Activated B cell treated with CpG ODN at 0.5 μM for 24 hours (primary cell): Measurements from ENCODE around the gene FANCC. TPM values are rescaled to one million over a fixed set of nuclear protein-coding genes. Genes with fewer than 3 reads are reported as not detected.

ENCODE experiments used
- ATAC-seq: fragments of 200-7000 bp; cut with Tn5 transposase; one replicate; pipeline ENCODE4 v1.10.0; 2021; ENCODE audit warnings: low read depth, mild to moderate bottlenecking, moderate library complexity
- CTCF ChIA-PET: fragments of 350-600 bp; sonication (Branson Sonifier 250); formaldehyde crosslinking; loops from one replicate; lab custom pipeline; 2021; ENCODE audit warnings: antibody characterized with exemption; lab: Charles Lee
- POLR2A ChIA-PET: fragments of 350-600 bp; sonication (Branson Sonifier 250); formaldehyde crosslinking; loops from one replicate; lab custom pipeline; 2021; ENCODE audit warnings: antibody characterized with exemption; lab: Charles Lee
- DNase-seq: peaks from one replicate; pipeline ENCODE4 v3.0.0; 2022
- H3K27ac Mint-ChIP-seq: one replicate; pipeline ENCODE4 v1.8.0; 2020; ENCODE audit warnings: mixed read lengths
- H3K27me3 Mint-ChIP-seq: one replicate; pipeline ENCODE4 v1.8.0; 2021; ENCODE audit warnings: mixed read lengths
- H3K36me3 Mint-ChIP-seq: one replicate; pipeline ENCODE4 v1.8.0; 2021; ENCODE audit warnings: low read depth, mixed read lengths
- H3K4me1 Mint-ChIP-seq: one replicate; pipeline ENCODE4 v1.8.0; 2021; ENCODE audit warnings: mixed read lengths
- H3K4me3 Mint-ChIP-seq: one replicate; pipeline ENCODE4 v1.8.0; 2020; ENCODE audit warnings: mild to moderate bottlenecking, mixed read lengths
- H3K9me3 Mint-ChIP-seq: one replicate; pipeline ENCODE4 v1.8.0; 2020; ENCODE audit warnings: mixed read lengths
- CTCF ChIP-seq: fragments of 200-600 bp; IDR thresholded peaks from one replicate; pipeline ENCODE4 v1.8.0; 2022; ENCODE audit warnings: antibody characterized with exemption, mild to moderate bottlenecking
- intact Hi-C: fragments of 100-400 bp; cut with micrococcal nuclease; formaldehyde crosslinking; loops from one replicate; pipeline ENCODE4 v1.15.1; 2024
- total RNA-seq: library from RNA; stranded (reverse); gene quantifications from 2 replicates; pipeline ENCODE4 v1.2.3, GENCODE V29; 2022

FANCC gene
- total RNA-seq, 1 donor from 2014 or later, result 11.4 TPM

GRCh38 chr9:95360866-95361265, 43.4 kb upstream of the FANCC start:
- CTCF ChIA-PET, result no interaction called here
- no peaks in the 10 kb centered on the region for H3K4me1 Mint-ChIP-seq
- DNase-seq (no peak), ATAC-seq (no peak)
- H3K9me3 Mint-ChIP-seq, result no peaks in the 10 kb centered on the region
- POLR2A ChIA-PET, result no interaction called here
- no peak for TF ChIP-seq CTCF
- no peak overlapping the region for H3K27ac Mint-ChIP-seq
- peaks cover 29% of the 10 kb centered on the region for H3K27me3 Mint-ChIP-seq
- H3K4me3 Mint-ChIP-seq, result no peak overlapping the region
- intact Hi-C loops, result no loop called here
- H3K36me3 Mint-ChIP-seq, result no peaks in the 10 kb centered on the region

GRCh38 chr9:95357316-95357715, 39.8 kb upstream of the FANCC start:
- POLR2A ChIA-PET, result no interaction called here
- Mint-ChIP-seq H3K27ac (no peak overlapping the region), H3K9me3 (no peaks in the 10 kb centered on the region), H3K4me1 (no peaks in the 10 kb centered on the region), H3K36me3 (no peaks in the 10 kb centered on the region), H3K27me3 (peaks cover 23% of the 10 kb centered on the region), H3K4me3 (no peak overlapping the region)
- TF ChIP-seq CTCF, result no peak
- no peak for DNase-seq
- CTCF ChIA-PET, result no interaction called here
- ATAC-seq, result no peak
- intact Hi-C loops, result no loop called here

GRCh38 chr9:95355500-95355899, 38.0 kb upstream of the FANCC start:
- intact Hi-C loops, result no loop called here
- H3K9me3 Mint-ChIP-seq, result no peaks in the 10 kb centered on the region
- H3K27me3 Mint-ChIP-seq, result peaks cover 25% of the 10 kb centered on the region
- H3K27ac Mint-ChIP-seq, result no peak overlapping the region
- TF ChIP-seq CTCF, result no peak
- H3K4me3 Mint-ChIP-seq, result no peak overlapping the region
- DNase-seq (no peak), ATAC-seq (no peak)
- POLR2A ChIA-PET, result no interaction called here
- H3K4me1 Mint-ChIP-seq, result no peaks in the 10 kb centered on the region
- no peaks in the 10 kb centered on the region for H3K36me3 Mint-ChIP-seq
- CTCF ChIA-PET, result no interaction called here

- intact Hi-C loops, result no loop called here
- Mint-ChIP-seq H3K9me3 (no peaks in the 10 kb centered on the region), H3K27me3 (peaks cover 27% of the 10 kb centered on the region), H3K4me1 (no peaks in the 10 kb centered on the region), H3K4me3 (no peak overlapping the region), H3K27ac (no peak overlapping the region), H3K36me3 (no peaks in the 10 kb centered on the region)
- ChIA-PET POLR2A (no interaction called here), CTCF (no interaction called here)
- TF ChIP-seq CTCF, result no peak
- DNase-seq (no peak), ATAC-seq (no peak)
Measured at GRCh38 chr9:95351051-95351450, 33.5 kb upstream of the FANCC start.

GRCh38 chr9:95350266-95350665, 32.8 kb upstream of the FANCC start:
- Mint-ChIP-seq H3K27ac (no peak overlapping the region), H3K9me3 (no peaks in the 10 kb centered on the region), H3K4me1 (no peaks in the 10 kb centered on the region), H3K4me3 (no peak overlapping the region), H3K27me3 (peaks cover 23% of the 10 kb centered on the region), H3K36me3 (no peaks in the 10 kb centered on the region)
- CTCF ChIA-PET, result no interaction called here
- DNase-seq, result no peak
- intact Hi-C loops, result no loop called here
- TF ChIP-seq CTCF, result no peak
- no peak for ATAC-seq
- POLR2A ChIA-PET, result no interaction called here
